GM10248 (cell line): ENCODE data around the gene KCNJ15.

ENCODE experiments used
- CTCF ChIA-PET: fragments of 300-600 bp; sonication (Branson Sonifier 250); formaldehyde crosslinking; extraction: SDS; loops from one replicate; lab custom pipeline; 2021; ENCODE audit warnings: antibody characterized with exemption; lab: Yijun Ruan, JAX
- POLR2A ChIA-PET: fragments of 350-650 bp; sonication (Branson Sonifier 250); formaldehyde crosslinking; extraction: SDS; loops from one replicate; lab custom pipeline; 2020; ENCODE audit warnings: antibody characterized with exemption; lab: Yijun Ruan, JAX
- DNase-seq: peaks from one replicate; pipeline ENCODE4 v3.0.0; 2012; ENCODE audit errors: extremely low spot score
- TF ChIP-seq, protein P1 (sequence below): IDR thresholded peaks from 2 replicates; pipeline ENCODE4 v1.5.1; 2012; ENCODE audit warnings: mild to moderate bottlenecking, low read depth; ENCODE audit errors: extremely low read depth, missing control alignments, control extremely low read depth

KCNJ15 gene

DNA sequence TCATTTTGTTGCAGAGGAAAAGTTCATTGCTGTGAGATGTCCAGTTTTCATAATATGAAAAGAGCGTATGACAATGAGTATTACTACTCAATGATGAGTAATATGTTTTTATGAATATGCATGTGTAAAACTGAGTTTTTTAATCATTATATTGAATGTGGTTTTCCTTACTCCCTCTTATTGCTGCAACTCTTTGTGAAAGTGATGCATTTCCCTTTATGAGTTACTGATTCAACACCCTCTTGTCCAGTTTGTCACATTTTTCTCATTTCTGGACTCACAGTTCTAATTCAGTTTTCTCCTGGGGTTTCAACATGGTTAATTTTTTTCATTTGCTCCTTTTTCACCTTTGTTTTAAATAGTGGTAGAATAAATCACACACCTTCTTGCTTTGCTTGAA lies 35.2 kb upstream of the KCNJ15 start:
- POLR2A ChIA-PET = no interaction called here
- DNase-seq = peak; percentile 40
- CTCF ChIA-PET = interaction anchor here (1.1 to 5.9 kb wide), 3 partner anchors 130 to 135 kb away, joined by 4 to 103 read pairs (median 64); no protein-coding TSS in a partner anchor
- TF ChIP-seq, protein P1, sequence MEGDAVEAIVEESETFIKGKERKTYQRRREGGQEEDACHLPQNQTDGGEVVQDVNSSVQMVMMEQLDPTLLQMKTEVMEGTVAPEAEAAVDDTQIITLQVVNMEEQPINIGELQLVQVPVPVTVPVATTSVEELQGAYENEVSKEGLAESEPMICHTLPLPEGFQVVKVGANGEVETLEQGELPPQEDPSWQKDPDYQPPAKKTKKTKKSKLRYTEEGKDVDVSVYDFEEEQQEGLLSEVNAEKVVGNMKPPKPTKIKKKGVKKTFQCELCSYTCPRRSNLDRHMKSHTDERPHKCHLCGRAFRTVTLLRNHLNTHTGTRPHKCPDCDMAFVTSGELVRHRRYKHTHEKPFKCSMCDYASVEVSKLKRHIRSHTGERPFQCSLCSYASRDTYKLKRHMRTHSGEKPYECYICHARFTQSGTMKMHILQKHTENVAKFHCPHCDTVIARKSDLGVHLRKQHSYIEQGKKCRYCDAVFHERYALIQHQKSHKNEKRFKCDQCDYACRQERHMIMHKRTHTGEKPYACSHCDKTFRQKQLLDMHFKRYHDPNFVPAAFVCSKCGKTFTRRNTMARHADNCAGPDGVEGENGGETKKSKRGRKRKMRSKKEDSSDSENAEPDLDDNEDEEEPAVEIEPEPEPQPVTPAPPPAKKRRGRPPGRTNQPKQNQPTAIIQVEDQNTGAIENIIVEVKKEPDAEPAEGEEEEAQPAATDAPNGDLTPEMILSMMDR = no peak

DNA sequence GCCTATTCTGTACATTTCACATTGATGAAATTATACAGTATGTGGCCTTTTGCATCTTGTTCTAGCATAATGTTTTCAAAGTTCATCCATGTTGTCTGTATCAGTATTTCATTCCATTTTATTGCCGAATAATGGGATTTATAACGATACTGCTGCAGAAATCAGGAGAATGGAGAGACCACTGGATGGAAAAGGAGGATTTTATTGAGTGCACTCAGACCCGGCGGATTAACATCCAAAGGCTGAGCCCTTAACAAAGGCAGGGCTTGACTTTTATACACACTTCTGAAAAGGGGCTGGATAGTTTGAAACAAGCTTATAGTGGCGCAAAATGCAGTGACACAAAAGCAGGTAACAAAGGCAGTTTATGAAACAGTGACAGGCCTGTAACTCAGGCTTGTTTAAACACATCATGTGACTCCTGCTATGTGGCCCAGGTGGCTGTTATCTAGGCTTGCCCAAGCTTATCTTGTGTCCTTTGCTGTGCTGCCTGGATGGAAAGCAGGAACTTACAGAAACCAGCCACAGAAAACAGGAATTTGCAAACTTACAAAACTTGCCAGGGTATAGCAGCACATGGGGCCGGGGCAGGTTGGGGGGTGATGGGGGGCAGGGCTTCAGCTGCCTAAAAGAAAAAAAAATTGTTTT lies 32.8 kb upstream of the KCNJ15 start:
- no peak for DNase-seq
- CTCF ChIA-PET = interaction anchor here (0.9 to 1.5 kb wide), 5 partner anchors 7 to 131 kb away, joined by 3 to 4 read pairs (median 4); no protein-coding TSS in a partner anchor

DNA sequence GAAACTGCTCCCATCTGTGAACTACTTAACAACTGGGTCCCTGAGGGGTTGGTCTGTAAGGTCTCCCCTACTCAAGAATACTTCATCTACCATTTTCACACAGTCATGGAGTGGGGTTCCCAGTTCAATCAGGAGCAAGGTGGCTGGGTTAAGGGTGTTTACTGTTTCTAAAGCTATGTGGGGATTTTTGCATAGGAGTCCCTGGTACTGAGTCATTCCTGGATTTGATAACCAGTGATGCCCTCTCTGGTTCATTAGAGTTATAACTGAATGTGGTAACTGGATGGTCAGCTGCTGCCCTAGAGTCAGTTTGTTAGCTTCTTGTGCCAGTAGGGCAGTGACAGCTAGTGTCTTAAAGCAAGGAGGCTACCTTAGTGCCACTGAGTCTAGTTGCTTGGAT lies 29.4 kb upstream of the KCNJ15 start:
- TF ChIP-seq, protein P1 = no peak
- no peak for DNase-seq
- POLR2A ChIA-PET = no interaction called here
- CTCF ChIA-PET = interaction anchor here (1.3 to 2.1 kb wide), 5 partner anchors 8 to 27 kb away, joined by 3 to 8 read pairs (median 3); no protein-coding TSS in a partner anchor

More for the DNA sequence above, 32.8 kb upstream of the KCNJ15 start:
- TF ChIP-seq, protein P1 = no peak
- POLR2A ChIA-PET = no interaction called here

DNA sequence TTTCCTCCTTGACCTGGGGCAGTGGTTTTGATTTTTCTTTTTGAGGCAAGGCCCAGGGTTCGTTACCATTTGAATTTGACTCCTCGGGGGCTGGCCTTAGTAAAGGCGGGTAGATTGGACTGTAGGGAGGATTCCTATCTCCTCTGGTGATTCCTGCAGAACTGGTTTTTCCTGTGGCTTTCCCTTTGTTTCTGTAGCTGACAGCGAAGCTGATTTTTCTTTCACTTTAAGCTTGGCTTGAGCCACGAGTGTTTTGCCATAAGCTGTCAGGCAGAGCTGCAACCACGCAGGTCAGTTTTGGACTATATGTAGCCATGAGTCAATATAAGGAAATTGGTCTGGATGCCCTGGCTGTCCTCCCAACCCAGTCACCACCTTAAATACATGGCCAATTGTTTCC lies 28.7 kb upstream of the KCNJ15 start:
- DNase-seq = no peak
- TF ChIP-seq, protein P1 = no peak
- POLR2A ChIA-PET = no interaction called here
- CTCF ChIA-PET = interaction anchor here (1.5 to 2.1 kb wide), 3 partner anchors 9 to 27 kb away, joined by 3 to 8 read pairs (median 4); no protein-coding TSS in a partner anchor

DNA sequence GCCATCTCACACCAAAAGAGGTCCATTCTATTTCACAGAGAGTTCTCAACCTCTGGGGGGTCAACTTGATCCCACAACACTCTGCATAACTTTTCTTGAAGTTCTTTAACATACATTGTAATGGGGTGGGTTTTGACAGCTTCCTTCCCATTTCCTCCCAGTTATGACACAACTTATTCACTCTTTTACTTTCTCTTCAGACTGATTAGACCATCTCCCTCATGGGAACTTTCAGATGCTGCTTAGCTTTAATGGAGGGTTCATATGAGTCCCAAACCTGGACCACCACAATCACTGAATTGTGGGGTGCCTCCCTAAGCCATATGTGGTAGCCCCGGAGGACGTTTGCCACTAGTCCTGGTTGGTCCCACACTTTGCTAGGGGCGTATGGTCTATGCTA lies 28.3 kb upstream of the KCNJ15 start:
- TF ChIP-seq, protein P1 = no peak
- CTCF ChIA-PET = interaction anchor here (1.6 to 2.1 kb wide), 2 partner anchors 9 kb away, joined by 4 to 8 read pairs; no protein-coding TSS in a partner anchor
- POLR2A ChIA-PET = no interaction called here
- no peak for DNase-seq

DNA sequence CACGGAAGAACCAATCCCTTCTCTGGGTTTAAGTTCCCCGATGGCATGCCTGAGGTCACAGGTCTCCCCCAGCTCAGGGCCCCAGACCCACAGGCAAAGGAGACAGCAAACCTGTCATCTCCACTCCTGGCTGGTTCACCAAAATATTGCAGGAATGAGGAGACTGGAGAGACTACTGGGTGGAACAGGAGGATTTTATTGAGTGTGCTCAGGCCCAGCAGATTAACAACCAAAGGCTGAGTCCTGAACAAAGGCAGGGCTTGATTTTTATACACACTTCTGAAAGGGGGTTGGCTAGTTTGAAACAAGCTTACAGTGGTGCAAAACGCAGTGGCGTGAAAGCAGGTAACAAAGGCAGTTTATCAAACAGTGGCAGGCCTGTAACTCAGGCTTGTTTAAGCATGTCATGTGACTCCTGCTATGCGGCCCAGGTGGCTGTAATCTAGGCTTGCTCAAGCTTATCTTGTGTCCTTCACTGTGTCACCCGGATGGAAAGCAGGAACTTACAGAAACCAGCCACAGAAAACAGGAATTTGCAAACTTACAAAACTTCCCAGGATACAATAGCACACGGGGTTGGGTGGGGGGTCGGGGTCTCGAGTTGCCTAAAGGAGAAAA lies 27.4 kb upstream of the KCNJ15 start:
- TF ChIP-seq, protein P1 = no peak
- CTCF ChIA-PET = no interaction called here
- no peak for DNase-seq
- POLR2A ChIA-PET = no interaction called here
